ENCODE results near the gene ITGBL1. TPM values are rescaled to one million over a fixed set of nuclear protein-coding genes. Genes with fewer than 3 reads are reported as not detected.
A peak's percentile ranks its signal among the peaks of the same experiment; 100 is the strongest.

ITGBL1 gene
- total and polyA plus RNA-seq, 2 of the 13 experiments (the other 11 are each of a cell fraction or from before 2014, with no cell fraction given), result 0.02 TPM; not detected in 1

DNA sequence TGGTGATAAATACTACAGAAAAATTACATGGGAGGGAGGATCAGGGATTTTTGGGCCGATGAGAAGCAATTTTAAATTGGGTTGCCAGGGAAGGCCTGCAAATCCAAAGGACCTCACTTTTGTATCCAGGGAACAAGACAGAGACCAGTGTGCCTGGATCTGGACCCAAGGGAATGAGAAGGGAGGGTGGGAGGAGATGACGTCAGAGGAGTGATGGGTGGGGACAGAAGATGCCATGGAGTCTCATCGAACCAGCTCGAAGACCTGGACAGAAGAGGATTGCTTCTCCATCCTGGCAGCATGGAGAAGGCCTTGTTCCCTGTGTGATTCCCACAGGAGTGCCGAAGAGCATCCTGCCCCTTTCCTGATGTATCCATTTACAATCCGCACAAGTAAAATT is 68.9 kb downstream of the ITGBL1 start:
- Histone ChIP-seq H2AFZ (ENCODE audit: low read length) (no peak overlapping the region), H3K36me3 (replicated peaks in 1 of 2; ENCODE audit: control insufficient read depth in 1 of 2, insufficient read depth in 2 of 2, low read length in 2 of 2) (no peaks in the 10 kb centered on the region), H3K9ac (ENCODE audit: insufficient read depth, low read depth, low read length) (no peak overlapping the region), H4K20me1 (ENCODE audit: insufficient read depth, low read length) (no peaks in the 10 kb centered on the region), H3K4me3 (replicated peaks in 1 of 3; ENCODE audit: insufficient read depth in 1 of 3, low read depth in 2 of 3, low read length in 3 of 3) (no peak overlapping the region), H3K9me3 (ENCODE audit: low read length) (no peaks in the 10 kb centered on the region), H3K27ac (ENCODE audit: extremely low read length, insufficient read depth, low read length) (no peak overlapping the region), H3K4me2 (ENCODE audit: low read depth, low read length) (no peak overlapping the region), H3K79me2 (ENCODE audit: insufficient read depth, low read length) (no peaks in the 10 kb centered on the region), H3K4me1 (ENCODE audit: insufficient read depth, low read length) (no peaks in the 10 kb centered on the region), H3K27me3 (ENCODE audit: control insufficient read depth in 1 of 2, insufficient read depth in 2 of 2, low read length in 2 of 2) (no peaks in the 10 kb centered on the region)
- WGBS (ENCODE audit: low lambda C conversion rate), result 21% methylated on average over 6 of the region's 6 CpGs
- BruUV-seq (replicated peaks), result no TSS peak
- FAIRE-seq, result no peak
- DNase-seq (ENCODE audit: low spot score), result no peak
- intact Hi-C loops (cut with micrococcal nuclease; ENCODE audit: unreplicated experiment) (no loop called here), in situ Hi-C loops (cut with HindIII; ENCODE audit: extremely low pct_ligation_motif_present, low pct_unique_long_range_greater_than_20kb) (no loop called here)
- ChIA-PET CTCF (ENCODE audit: low intra/inter-chr PET ratio, low total read pairs) (no interaction called here), POLR2A (no interaction called here)
- ATAC-seq, result no peak
- peak; percentile 91 for TF ChIP-seq ATF7 (IDR thresholded peaks at IDR 0.05)
- TF ChIP-seq ATF7 (CRISPR knock-in tag; IDR thresholded peaks at IDR 0.05), result no peak
- TF ChIP-seq CREB1 (IDR thresholded peaks at IDR 0.05), result peak; percentile 91
- TF ChIP-seq CREB1 (CRISPR knock-in tag; IDR thresholded peaks at IDR 0.05), result no peak
- TF ChIP-seq TIGD3 (CRISPR knock-in tag; IDR thresholded peaks at IDR 0.05; ENCODE audit: borderline replicate concordance), result no peak
- no peak for TF ChIP-seq ZNF644 (CRISPR knock-in tag; IDR thresholded peaks at IDR 0.05; ENCODE audit: low read depth)
- no peak for TF ChIP-seq DNMT3B (CRISPR knock-in tag; conservative IDR thresholded peaks at IDR 0.05)
- TF ChIP-seq EEA1 (CRISPR knock-in tag; IDR thresholded peaks at IDR 0.05; ENCODE audit: borderline replicate concordance), result no peak

GRCh38 chr13:101522607-101523006 is 70.1 kb downstream of the ITGBL1 start:
- H3K4me2 ChIP-seq (ENCODE audit: low read depth, low read length), result no peak overlapping the region
- no peak for ATAC-seq
- in situ Hi-C loops (cut with HindIII; ENCODE audit: extremely low pct_ligation_motif_present, low pct_unique_long_range_greater_than_20kb), result no loop called here
- H3K27ac ChIP-seq (ENCODE audit: extremely low read length, insufficient read depth, low read length), result no peak overlapping the region
- no peak overlapping the region for H3K4me3 ChIP-seq (replicated peaks in 1 of 3; ENCODE audit: insufficient read depth in 1 of 3, low read depth in 2 of 3, low read length in 3 of 3)
- ChIA-PET POLR2A (no interaction called here), CTCF (ENCODE audit: low intra/inter-chr PET ratio, low total read pairs) (no interaction called here)
- peak; percentile 1 for DNase-seq (ENCODE audit: low spot score)
- H3K27me3 ChIP-seq (ENCODE audit: control insufficient read depth in 1 of 2, insufficient read depth in 2 of 2, low read length in 2 of 2), result no peaks in the 10 kb centered on the region
- H3K9ac ChIP-seq (ENCODE audit: insufficient read depth, low read depth, low read length), result no peak overlapping the region
- H3K79me2 ChIP-seq (ENCODE audit: insufficient read depth, low read length), result no peaks in the 10 kb centered on the region
- FAIRE-seq, result no peak
- no TSS peak for BruUV-seq (replicated peaks)
- H3K36me3 ChIP-seq (replicated peaks in 1 of 2; ENCODE audit: control insufficient read depth in 1 of 2, insufficient read depth in 2 of 2, low read length in 2 of 2), result no peaks in the 10 kb centered on the region
- 6% methylated on average over 5 of the region's 5 CpGs for WGBS (ENCODE audit: low lambda C conversion rate)
- no peaks in the 10 kb centered on the region for H3K9me3 ChIP-seq (ENCODE audit: low read length)
- intact Hi-C loops (cut with micrococcal nuclease; ENCODE audit: unreplicated experiment), result no loop called here
- H3K4me1 ChIP-seq (ENCODE audit: insufficient read depth, low read length), result no peaks in the 10 kb centered on the region
- no peaks in the 10 kb centered on the region for H4K20me1 ChIP-seq (ENCODE audit: insufficient read depth, low read length)
- H2AFZ ChIP-seq (ENCODE audit: low read length), result no peak overlapping the region
- TF ChIP-seq ZNF775 (CRISPR knock-in tag; IDR thresholded peaks at IDR 0.05; ENCODE audit: borderline replicate concordance) (no peak), MAFG (CRISPR knock-in tag; IDR thresholded peaks at IDR 0.05) (no peak), TOPORS (CRISPR knock-in tag; IDR thresholded peaks at IDR 0.05) (no peak), CSRNP1 (CRISPR knock-in tag; IDR thresholded peaks at IDR 0.05) (no peak), E2F1 (CRISPR knock-in tag; IDR thresholded peaks at IDR 0.05) (no peak), ATF4 (CRISPR knock-in tag; IDR thresholded peaks at IDR 0.05) (no peak), SOX6 (IDR thresholded peaks at IDR 0.05) (no peak), SOX6 (CRISPR knock-in tag; IDR thresholded peaks at IDR 0.05) (no peak), SIX4 (CRISPR knock-in tag; IDR thresholded peaks at IDR 0.05) (no peak)

All from HepG2 (cell line).